GM21423 (cell line): ENCODE data around the gene CSTF2.
"Not testable (repeated sequence)": the region's sequence is repeated elsewhere in the genome, so short reads cannot be mapped to it uniquely, and the experiment has no call there.

Source experiments
- ATAC-seq: cut with Tn5 transposase; IDR thresholded peaks from one replicate; pipeline ENCODE4 v1.9.1; 2021; ENCODE audit warnings: mild to moderate bottlenecking, moderate library complexity; ENCODE audit not compliant: unreplicated experiment

Gene CSTF2, protein sequence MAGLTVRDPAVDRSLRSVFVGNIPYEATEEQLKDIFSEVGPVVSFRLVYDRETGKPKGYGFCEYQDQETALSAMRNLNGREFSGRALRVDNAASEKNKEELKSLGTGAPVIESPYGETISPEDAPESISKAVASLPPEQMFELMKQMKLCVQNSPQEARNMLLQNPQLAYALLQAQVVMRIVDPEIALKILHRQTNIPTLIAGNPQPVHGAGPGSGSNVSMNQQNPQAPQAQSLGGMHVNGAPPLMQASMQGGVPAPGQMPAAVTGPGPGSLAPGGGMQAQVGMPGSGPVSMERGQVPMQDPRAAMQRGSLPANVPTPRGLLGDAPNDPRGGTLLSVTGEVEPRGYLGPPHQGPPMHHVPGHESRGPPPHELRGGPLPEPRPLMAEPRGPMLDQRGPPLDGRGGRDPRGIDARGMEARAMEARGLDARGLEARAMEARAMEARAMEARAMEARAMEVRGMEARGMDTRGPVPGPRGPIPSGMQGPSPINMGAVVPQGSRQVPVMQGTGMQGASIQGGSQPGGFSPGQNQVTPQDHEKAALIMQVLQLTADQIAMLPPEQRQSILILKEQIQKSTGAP

GRCh38 chrX:100819837-100820666 lies at the start of gene CSTF2:
Gene CSTF2 (plus strand): TSS chrX:100820391. CDS start chrX:100820417, 26 bp downstream.
- ATAC-seq = peak; percentile 99

DNA sequence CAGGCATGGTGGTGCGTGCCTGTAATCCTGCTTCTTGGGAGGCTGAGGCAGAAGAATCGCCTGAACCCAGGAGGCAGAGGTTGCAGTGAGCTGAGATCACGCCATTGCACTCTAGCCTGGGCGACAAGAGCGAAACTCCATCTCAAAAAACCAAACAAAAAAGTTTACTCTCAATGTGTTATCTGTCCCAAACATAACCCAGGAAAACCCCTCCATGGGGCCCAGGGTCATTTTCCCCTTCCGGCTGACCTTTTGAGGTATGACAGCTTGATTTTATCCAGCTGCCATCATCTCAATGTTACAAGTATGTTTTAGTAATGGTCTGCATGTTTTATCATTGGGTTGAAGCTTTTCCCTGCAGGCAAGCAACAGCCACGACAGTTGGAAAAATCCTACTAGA lies 23.8 kb upstream of the CSTF2 start:
- ATAC-seq = not testable (repeated sequence)

- ATAC-seq = no peak
Observed at GRCh38 chrX:100797359-100797758, 22.8 kb upstream of the CSTF2 start.

DNA sequence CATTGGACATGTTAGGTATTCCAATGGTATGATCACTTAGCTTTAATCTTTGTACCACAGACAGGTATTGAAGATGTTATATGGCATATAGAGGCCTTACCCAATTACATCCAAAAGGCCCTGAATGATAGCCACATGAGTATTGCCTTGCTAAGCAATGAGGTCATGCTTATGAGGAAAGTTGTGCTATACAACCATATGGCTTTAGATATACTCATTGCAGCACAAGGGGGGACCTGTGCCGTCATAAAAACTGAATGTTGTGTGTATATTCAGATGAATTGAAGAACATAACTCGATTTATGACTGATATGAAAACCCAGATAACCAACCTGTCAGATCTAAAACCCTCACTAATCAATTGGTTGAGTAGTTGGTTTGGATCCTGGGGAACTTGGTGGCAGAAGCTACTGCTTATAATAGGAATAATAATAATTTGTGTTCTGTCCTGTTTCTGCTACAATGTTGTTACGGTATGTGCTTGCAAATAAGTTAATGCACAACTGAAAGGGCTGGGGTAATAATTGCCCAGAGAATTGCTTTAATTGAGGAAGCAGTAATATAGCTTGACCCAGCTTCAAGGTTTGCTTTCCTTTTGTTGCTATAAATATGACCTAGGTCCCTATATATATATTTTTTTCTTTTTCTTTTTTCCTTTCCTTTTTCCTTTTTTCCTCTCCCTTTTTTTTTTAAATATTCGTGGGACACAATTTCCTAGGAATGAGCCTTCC lies 21.5 kb upstream of the CSTF2 start:
- ATAC-seq = no peak

DNA sequence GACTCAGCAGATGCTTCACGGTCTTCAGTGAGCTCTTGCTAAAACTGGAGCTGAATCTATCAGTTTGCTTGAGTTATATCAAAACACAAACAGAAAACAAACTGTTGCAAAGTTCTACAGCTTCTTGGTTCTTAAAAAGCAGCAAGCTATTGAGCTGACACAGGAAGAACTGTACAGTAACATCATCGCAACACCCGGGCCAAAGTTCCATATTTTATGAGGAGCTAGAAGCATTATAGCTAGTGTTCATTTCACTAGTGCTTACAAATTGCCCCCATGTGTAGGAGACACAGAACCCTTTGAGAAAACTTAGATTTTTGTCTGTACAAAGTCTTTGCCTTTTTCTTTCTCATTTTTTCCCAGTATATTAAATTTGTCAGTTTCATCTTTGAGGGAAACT lies 17.3 kb upstream of the CSTF2 start:
- no peak for ATAC-seq

DNA sequence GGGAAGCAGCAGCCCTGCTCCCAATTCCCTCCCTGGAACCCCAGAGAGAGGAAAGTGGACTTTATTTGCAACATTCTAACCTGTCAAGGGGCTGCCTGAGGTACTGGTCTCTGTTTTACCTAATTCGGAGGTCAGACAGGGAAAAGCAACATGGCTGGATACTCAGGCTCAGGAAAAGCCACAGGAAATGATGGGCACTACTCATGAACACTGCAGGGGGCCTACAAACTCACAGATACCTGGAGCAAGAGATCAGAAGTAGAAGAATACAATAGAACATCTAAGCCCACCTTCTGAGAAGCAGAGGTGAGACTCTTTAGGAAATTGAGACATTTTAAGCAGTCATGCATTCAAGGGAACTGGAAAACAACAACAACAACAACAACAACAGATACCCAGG lies 15.4 kb upstream of the CSTF2 start:
- ATAC-seq = no peak

GRCh38 chrX:100808265-100808664 lies 11.9 kb upstream of the CSTF2 start:
- not testable (repeated sequence) for ATAC-seq

DNA sequence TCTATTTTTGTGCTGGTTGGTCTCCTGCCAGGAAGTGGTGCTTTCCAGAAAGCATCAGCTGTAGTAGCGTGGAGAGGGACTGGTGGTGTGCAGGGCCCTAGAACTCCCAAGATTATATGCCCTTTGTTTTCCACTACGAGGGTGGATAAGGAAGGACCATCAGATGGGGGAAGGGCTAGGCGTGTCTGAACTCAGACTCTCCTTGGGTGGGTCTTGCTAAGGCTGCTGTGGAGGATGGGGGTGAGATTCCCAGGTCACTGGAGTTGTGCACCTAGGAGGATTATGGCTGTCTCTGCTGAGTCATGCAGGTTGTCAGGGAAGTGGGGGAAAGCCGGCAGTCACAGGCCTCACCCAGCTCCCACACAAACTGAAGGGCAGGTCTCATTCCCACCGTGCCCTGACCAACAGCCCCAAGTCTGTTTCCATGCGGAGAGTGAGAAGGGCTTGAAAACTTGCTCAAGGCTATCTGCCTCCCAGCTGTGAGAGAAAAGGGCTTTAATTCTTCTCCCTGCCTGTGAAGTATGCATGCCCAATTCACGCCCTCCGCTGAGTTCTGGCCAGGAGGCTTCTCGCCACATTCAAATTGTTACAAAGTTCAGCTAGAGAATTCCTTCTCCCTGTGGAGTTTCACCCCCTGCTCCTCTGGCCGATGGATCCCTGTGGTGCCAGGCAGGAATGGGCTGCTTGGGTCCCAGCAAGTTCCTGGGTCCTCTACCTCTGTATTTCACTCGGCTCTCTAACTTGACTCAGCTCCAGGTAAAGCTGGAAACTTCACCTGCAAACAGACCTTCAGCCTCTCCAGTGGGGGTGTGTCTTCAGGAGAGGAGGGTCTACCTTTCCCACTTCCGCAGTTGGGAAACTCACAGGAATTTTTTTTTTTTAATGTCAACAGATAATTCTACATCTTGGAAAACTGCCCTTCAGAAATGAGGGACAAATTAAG lies 7.7 kb upstream of the CSTF2 start:
- no peak for ATAC-seq

GRCh38 chrX:100817340-100817739 lies 2.9 kb upstream of the CSTF2 start:
- ATAC-seq = no peak

DNA sequence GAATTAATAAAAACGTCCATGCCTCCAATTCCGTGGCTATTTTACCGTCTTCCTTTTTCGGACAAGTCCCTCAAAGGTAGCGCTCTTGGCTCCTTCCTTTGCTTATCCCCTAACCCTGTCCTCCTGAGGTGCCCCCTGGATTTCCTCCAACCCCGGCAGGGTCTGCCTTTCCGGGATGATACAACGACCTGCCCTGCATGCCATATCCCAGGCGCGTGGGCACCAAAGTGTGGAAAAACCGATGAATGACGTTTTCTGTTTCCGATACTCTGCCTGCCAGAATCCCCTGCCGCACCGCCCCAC lies 706 bp upstream of the CSTF2 start:
- no peak for ATAC-seq

DNA sequence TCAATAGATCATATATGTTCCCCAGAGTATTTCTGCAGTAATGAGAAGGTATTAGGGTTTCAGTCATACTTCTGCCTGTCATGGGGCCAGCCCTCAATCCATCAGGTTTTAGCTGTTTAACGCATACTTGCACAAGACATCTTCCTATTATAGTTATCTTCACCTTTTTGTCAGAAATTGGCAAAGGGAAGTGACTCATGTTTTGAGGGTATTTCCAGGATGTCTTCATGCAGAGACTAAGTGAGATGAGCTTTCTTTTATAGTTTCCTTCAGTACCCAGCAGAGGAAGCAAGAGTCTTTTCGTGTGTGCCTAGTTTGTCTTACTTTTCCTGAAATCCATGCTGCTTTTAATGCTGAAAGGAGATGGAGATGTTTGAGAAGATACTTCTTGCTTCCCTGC lies 9.5 kb downstream of the CSTF2 start:
- ATAC-seq = peak; percentile 78

- ATAC-seq = no peak
Observed at GRCh38 chrX:100830143-100830542, 10.0 kb downstream of the CSTF2 start.

DNA sequence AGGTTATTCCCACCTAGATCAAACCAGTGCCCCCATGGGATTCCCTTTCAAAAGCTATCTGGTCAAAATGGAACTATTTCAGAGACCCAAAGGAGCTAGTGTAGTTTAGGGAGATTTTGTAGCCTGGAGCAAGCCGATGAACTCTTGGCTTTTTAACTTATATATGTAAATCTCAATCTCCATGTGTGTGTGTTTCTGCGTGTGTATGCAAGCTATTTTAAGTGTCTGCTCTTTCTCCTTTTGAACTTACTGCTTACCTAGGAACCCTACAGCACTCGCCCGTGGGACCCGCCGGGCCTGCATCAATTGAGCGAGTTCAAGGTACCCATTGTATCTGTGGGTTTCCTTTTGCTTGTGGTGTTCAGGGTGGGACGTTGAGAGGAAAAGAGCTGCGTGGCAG lies 10.4 kb downstream of the CSTF2 start:
- no peak for ATAC-seq

DNA sequence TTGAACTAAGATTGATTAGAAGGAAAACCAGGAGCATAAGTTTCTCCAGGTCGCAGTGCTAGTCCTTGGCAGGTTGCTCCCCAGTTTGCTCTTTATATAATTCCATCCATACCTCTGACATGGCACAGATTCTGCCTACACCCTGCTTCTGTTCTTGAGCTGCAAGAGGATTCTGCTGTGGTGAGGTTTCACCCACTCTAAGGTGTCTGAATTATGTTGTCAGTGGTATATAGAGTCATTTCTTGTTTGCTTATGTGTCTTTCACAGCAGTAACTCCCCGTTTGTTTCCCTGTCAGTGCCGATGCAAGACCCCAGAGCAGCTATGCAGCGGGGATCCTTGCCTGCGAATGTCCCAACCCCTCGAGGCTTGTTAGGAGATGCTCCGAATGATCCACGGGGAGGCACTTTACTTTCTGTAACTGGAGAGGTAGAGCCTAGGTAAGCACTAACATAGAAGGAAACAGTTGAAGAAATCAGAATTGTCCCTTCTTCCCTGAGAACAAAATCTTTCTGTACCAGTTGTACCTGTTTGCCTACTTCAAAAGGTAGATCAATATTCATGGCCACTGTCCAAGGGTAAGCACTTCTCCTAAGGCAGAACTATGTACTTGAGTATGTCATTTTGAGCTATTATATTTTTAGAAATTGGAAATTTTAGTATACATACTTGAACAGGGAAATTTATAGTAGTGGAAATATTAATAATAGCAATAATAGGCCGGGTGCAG lies 11.2 kb downstream of the CSTF2 start:
- ATAC-seq = no peak

GRCh38 chrX:100850317-100850716 lies 30.1 kb downstream of the CSTF2 start:
- no peak for ATAC-seq

DNA sequence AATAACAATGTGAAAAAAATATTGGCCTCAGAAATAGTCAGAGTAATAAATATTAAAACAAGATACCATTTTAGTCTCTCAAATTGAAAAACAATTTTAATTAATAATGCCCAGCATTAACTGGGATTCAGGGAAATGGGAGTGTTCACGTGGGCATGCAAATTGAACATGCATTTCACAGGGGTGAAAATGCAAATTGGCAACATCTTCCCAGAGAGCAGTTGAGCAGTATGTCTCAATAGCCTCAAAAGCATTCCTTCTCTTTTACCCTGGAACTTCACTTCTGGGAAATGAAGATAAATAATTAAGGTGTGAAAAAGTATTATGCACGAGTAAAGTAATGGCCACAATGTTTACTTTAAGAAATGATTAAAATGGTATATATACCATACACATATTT lies 32.6 kb downstream of the CSTF2 start:
- no peak for ATAC-seq

GRCh38 chrX:100863326-100863864 lies 43.2 kb downstream of the CSTF2 start:
- no peak for ATAC-seq

DNA sequence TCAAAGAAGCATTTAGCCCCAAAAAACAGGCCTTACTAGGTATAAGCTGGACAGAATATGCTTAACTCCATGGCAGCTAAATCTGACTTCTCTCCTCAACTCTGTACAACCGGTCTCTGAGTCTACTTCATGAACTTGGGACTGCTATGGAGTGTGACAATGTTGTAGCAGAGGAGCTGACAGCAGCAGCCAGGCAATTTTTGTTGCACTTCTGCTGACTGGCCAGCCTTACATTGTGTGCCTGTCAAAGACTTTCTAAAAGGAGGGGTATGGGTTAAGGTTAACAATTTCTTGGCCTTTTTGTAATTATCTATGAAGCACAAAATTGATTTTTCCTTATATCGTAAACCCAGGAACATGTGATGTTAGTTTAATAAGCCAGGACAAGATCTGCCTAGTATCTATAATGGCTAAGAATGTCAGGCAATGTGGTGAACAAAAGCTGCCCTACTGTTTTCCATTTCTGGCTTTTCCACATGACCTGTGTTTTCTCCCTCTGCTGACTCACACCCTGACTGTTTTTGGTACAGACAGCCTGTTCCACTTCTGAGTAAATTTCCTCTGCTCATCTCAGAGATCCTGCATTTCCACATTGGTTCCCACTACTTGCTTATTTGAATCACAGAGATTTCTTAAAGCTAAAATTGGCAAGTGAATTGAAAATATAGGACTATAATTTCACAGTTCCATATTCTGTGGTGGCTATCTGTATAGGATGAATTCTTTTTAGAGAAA lies 44.6 kb downstream of the CSTF2 start:
- ATAC-seq = no peak

DNA sequence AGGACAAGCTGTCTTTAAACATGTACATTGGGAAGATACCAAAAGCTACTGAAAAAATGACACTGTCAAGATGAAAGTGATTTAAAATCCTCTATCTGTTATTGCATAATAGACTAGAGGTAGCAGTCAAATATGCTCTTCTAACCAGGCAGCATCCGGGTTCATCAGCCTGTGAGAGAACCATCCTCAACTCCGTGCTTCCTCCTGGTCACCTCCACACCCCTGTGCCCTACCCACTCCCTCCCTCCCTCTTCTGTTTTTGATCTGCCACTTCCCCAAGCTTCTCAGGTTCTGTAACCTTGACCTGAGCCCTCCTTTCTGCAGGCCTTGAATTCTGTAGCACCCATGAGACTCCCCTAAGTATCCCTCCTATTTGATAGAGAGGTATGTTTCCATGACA lies 48.1 kb downstream of the CSTF2 start:
- ATAC-seq = no peak
